Stimulated activated CD8-positive, alpha-beta memory T cell treated with anti-CD3 and anti-CD28 coated beads, Interleukin-7, amount 100 ng/mL, for 24 hours (primary cell): Measurements from ENCODE around the gene TPRA1.
"Not testable (repeated sequence)": the region's sequence is repeated elsewhere in the genome, so short reads cannot be mapped to it uniquely, and the experiment has no call there.

Experiments used
- DNase-seq: peaks from one replicate; pipeline ENCODE4 v3.0.0-alpha.2; 2020; ENCODE audit warnings: low read depth

The TPRA1 gene

GRCh38 chr3:127536830-127537812 is 53.4 kb downstream of the TPRA1 start:
- DNase-seq: no peak

GRCh38 chr3:127535901-127536829 is 54.4 kb downstream of the TPRA1 start:
- no peak for DNase-seq

GRCh38 chr3:127535106-127535785 is 55.3 kb downstream of the TPRA1 start:
- DNase-seq: no peak

GRCh38 chr3:127534564-127534963 is 56.0 kb downstream of the TPRA1 start:
- DNase-seq: no peak

- DNase-seq: no peak
These were observed 56.4 kb downstream of the TPRA1 start for GRCh38 chr3:127534161-127534451.

- DNase-seq: no peak
These were observed 57.9 kb downstream of the TPRA1 start for GRCh38 chr3:127532561-127533203.

GRCh38 chr3:127531821-127532220 is 58.7 kb downstream of the TPRA1 start:
- no peak for DNase-seq

GRCh38 chr3:127530863-127531262 is 59.7 kb downstream of the TPRA1 start:
- DNase-seq: not testable (repeated sequence)

GRCh38 chr3:127529346-127530188 is 61.0 kb downstream of the TPRA1 start:
- no peak for DNase-seq

- DNase-seq: no peak
These were observed 65.2 kb downstream of the TPRA1 start for GRCh38 chr3:127525373-127525772.

GRCh38 chr3:127524296-127524896 is 66.1 kb downstream of the TPRA1 start:
- DNase-seq: no peak
